CD4-positive, alpha-beta T cell (primary cell): ENCODE data around the gene ZNF423. TPM values are rescaled to one million over a fixed set of nuclear protein-coding genes. Genes with fewer than 3 reads are reported as not detected.

ENCODE experiments used
- ATAC-seq: fragments of 200-7000 bp; cut with Tn5 transposase; one replicate; pipeline ENCODE4 v1.10.0; 2022; ENCODE audit warnings: mild to moderate bottlenecking; ENCODE audit not compliant: poor library complexity
- CTCF ChIA-PET: fragments of 350-600 bp; sonication (Branson Sonifier 250); formaldehyde crosslinking; loops from one replicate; lab custom pipeline; 2021; ENCODE audit warnings: antibody characterized with exemption, inconsistent platforms; lab: Charles Lee
- POLR2A ChIA-PET: fragments of 350-600 bp; sonication (Branson Sonifier 250); formaldehyde crosslinking; loops from one replicate; lab custom pipeline; 2021; ENCODE audit warnings: antibody characterized with exemption, inconsistent platforms; lab: Charles Lee
- DNase-seq, 14 experiments: peaks; one replicate each; pipeline ENCODE4 v3.0.0-alpha.2; 2013 to 2020; ENCODE audit warnings: mixed read lengths in 2 of 14
- H3K27ac ChIP-seq, 2 donors: one replicate each; pipeline versions ENCODE4 v1.5.1 to v1.7.0; 2013; ENCODE audit warnings: low read length in 2 of 2, low read depth in 1 of 2, mild to moderate bottlenecking in 1 of 2
- H3K27me3 ChIP-seq, 2 experiments: 1 replicate in 1 of 2; 2 replicates in 1 of 2; pipeline versions ENCODE4 v1.6.1 to v1.7.0; 2013; ENCODE audit warnings: low read length in 2 of 2, control low read depth in 1 of 2, mild to moderate bottlenecking in 1 of 2, moderate library complexity in 1 of 2; ENCODE audit not compliant: insufficient read depth in 2 of 2, control insufficient read depth in 1 of 2
- H3K36me3 ChIP-seq: one replicate; pipeline ENCODE4 v1.6.1; 2013; ENCODE audit warnings: low read length, control low read depth; ENCODE audit not compliant: insufficient read depth
- H3K4me1 ChIP-seq: one replicate; pipeline ENCODE4 v1.6.1; 2013; ENCODE audit warnings: low read length, control low read depth; ENCODE audit not compliant: insufficient read depth
- H3K4me3 ChIP-seq: one replicate; pipeline ENCODE4 v1.5.1; 2013; ENCODE audit warnings: mild to moderate bottlenecking, low read length, moderate library complexity
- H3K9me3 ChIP-seq, 2 experiments: 1 replicate in 1 of 2; 2 replicates in 1 of 2; pipeline versions ENCODE4 v1.6.1 to v1.7.0; 2013; ENCODE audit warnings: low read length in 2 of 2, mild to moderate bottlenecking in 2 of 2, control low read depth in 1 of 2, moderate library complexity in 1 of 2; ENCODE audit not compliant: control insufficient read depth in 1 of 2, insufficient read depth in 1 of 2
- H3K27ac Mint-ChIP-seq: one replicate; pipeline ENCODE4 v1.8.0; 2020; ENCODE audit warnings: mixed read lengths
- H3K27me3 Mint-ChIP-seq: one replicate; pipeline ENCODE4 v1.8.0; 2021; ENCODE audit warnings: mixed read lengths
- H3K36me3 Mint-ChIP-seq: one replicate; pipeline ENCODE4 v1.8.0; 2021; ENCODE audit warnings: low read depth, mixed read lengths
- H3K4me1 Mint-ChIP-seq: one replicate; pipeline ENCODE4 v1.8.0; 2021; ENCODE audit warnings: low read depth, mixed read lengths
- H3K4me3 Mint-ChIP-seq: one replicate; pipeline ENCODE4 v1.8.0; 2020; ENCODE audit warnings: mild to moderate bottlenecking, mixed read lengths
- H3K9me3 Mint-ChIP-seq: one replicate; pipeline ENCODE4 v1.8.0; 2020; ENCODE audit warnings: mixed read lengths
- intact Hi-C, 2 experiments: fragments of 100-400 bp; cut with DNase I in 1 of 2; cut with micrococcal nuclease in 1 of 2; formaldehyde crosslinking; loops; one replicate each; pipeline versions ENCODE4 v1.15.1 to v1.9.0; 2023 to 2025; cut with DNase I, micrococcal nuclease
- total RNA-seq, 174 experiments: library from RNA in 2 of 174; stranded (reverse) in 2 of 174; gene quantifications; one replicate each; pipeline ENCODE4 v1.2.3 and lab custom pipeline; 2021 to 2026
- TF ChIP-seq, protein P1 (sequence below): fragments of 200-600 bp; IDR thresholded peaks from one replicate; pipeline ENCODE4 v1.8.0; 2022; ENCODE audit warnings: antibody characterized with exemption, mild to moderate bottlenecking

ZNF423 gene
- total RNA-seq, 2 experiments from 2014 or later = not detected

DNA sequence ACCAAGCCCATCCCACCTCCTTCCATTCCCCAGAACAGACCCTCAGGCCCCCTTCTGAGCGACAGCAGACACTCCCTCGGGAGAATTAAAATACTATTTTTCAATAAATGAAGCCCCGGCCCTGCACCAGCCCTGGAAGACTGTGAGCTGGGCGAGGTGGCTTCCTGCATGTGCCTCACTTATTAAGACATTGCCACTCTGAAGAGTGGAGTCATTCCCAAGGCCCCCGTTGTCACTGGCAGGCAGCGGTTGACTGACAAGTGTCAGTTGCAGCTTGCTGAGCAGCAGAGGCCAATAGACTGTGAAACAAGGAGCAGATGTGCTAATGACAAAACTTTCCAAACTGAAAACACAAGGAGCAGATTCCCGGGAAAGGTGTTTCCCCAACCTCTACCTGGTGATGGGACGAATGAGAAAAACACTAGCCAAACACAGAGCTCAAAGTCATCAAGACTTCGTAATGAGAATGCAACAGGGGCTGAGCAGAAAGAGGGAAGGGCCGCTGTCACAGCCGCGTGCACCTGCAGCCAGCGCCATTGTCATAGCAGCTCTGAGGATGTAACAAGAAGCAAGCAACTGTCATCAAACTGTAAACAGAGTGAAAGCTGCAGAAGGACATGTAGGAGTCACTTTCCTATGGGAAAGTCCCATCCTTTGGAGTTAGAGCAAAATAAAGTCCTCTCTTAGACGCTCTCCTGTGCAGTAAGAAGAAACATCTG is 250.2 kb downstream of the ZNF423 start:
- Mint-ChIP-seq H3K27me3 (peaks cover 23% of the 10 kb centered on the region), H3K27ac (no peak overlapping the region)

DNA sequence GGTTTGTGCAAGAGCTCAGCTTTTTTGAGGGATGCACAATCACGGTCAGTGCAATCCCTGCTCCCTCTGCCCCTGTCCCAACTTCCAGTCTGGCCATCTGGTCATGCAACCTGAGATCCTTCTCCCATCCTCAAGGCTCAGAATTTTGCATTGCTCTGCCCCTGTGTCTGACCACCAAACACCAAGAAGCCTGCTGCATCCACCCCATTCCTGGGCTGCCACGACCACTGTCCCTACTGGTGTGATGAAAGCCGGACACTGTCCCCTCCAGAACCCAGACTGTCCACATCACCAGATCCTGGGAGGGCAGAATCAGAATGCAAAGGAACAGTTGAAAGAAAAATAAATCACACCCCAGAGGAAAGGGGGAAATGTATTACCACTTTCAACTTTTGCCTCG is 251.3 kb downstream of the ZNF423 start:
- ATAC-seq = no peak
- H3K4me1 ChIP-seq = no peaks in the 10 kb centered on the region
- CTCF ChIA-PET = no interaction called here
- TF ChIP-seq, protein P1, sequence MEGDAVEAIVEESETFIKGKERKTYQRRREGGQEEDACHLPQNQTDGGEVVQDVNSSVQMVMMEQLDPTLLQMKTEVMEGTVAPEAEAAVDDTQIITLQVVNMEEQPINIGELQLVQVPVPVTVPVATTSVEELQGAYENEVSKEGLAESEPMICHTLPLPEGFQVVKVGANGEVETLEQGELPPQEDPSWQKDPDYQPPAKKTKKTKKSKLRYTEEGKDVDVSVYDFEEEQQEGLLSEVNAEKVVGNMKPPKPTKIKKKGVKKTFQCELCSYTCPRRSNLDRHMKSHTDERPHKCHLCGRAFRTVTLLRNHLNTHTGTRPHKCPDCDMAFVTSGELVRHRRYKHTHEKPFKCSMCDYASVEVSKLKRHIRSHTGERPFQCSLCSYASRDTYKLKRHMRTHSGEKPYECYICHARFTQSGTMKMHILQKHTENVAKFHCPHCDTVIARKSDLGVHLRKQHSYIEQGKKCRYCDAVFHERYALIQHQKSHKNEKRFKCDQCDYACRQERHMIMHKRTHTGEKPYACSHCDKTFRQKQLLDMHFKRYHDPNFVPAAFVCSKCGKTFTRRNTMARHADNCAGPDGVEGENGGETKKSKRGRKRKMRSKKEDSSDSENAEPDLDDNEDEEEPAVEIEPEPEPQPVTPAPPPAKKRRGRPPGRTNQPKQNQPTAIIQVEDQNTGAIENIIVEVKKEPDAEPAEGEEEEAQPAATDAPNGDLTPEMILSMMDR = no peak
- Mint-ChIP-seq H3K4me1 (no peaks in the 10 kb centered on the region), H3K36me3 (no peaks in the 10 kb centered on the region), H3K27ac (no peak overlapping the region), H3K4me3 (no peak overlapping the region), H3K9me3 (no peaks in the 10 kb centered on the region), H3K27me3 (peaks cover 21% of the 10 kb centered on the region)
- peaks cover 0 to 10% of the 10 kb centered on the region in 2 experiments for H3K27me3 ChIP-seq
- no peak overlapping the region for H3K27ac ChIP-seq
- no peaks in the 10 kb centered on the region for H3K36me3 ChIP-seq
- intact Hi-C loops = no loop called here
- no peaks in the 10 kb centered on the region for H3K9me3 ChIP-seq
- POLR2A ChIA-PET = no interaction called here
- DNase-seq = no peak
- H3K4me3 ChIP-seq = no peak overlapping the region

More for the DNA sequence above, 250.2 kb downstream of the ZNF423 start:
- H3K27ac ChIP-seq = no peak overlapping the region
- DNase-seq = no peak
- intact Hi-C loops = no loop called here
- H3K36me3 ChIP-seq = no peaks in the 10 kb centered on the region
- no peak overlapping the region for H3K4me3 Mint-ChIP-seq
- H3K9me3 Mint-ChIP-seq = no peaks in the 10 kb centered on the region
- ChIA-PET CTCF (no interaction called here), POLR2A (no interaction called here)
- no peak for ATAC-seq
- no peaks in the 10 kb centered on the region for H3K4me1 ChIP-seq
- no peak overlapping the region for H3K4me3 ChIP-seq
- H3K27me3 ChIP-seq = peaks cover 0 to 10% of the 10 kb centered on the region in 2 experiments
- TF ChIP-seq, protein P1 = no peak
- H3K4me1 Mint-ChIP-seq = no peaks in the 10 kb centered on the region
- H3K36me3 Mint-ChIP-seq = no peaks in the 10 kb centered on the region
- no peaks in the 10 kb centered on the region for H3K9me3 ChIP-seq

DNA sequence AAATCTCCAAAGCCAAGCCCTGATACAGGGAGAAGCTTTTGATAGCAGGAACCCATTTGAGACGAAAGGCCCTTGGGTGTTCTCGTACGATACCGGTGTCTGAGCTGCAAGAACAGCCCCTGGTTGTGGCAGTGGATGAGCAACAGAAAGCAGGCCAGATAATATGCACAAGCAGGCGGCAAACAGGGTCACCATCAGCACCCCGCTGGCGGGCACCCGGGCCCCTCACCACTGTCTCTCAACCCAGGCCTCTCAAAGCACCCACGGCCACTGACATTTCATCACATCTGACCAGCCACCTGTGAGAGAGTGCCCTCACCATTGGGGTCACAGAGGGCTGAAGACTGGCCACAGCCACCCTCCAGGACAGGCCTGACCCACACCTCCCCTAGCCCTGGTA is 252.0 kb downstream of the ZNF423 start:
- TF ChIP-seq, protein P1 = no peak
- Mint-ChIP-seq H3K4me3 (no peak overlapping the region), H3K36me3 (no peaks in the 10 kb centered on the region), H3K27me3 (peaks cover 14% of the 10 kb centered on the region), H3K4me1 (no peaks in the 10 kb centered on the region), H3K9me3 (no peaks in the 10 kb centered on the region), H3K27ac (no peak overlapping the region)
- CTCF ChIA-PET = no interaction called here
- H3K27ac ChIP-seq = no peak overlapping the region
- H3K36me3 ChIP-seq = no peaks in the 10 kb centered on the region
- peaks cover 0 to 8% of the 10 kb centered on the region in 2 experiments for H3K27me3 ChIP-seq
- POLR2A ChIA-PET = no interaction called here
- no peak overlapping the region for H3K4me3 ChIP-seq
- ATAC-seq = no peak
- intact Hi-C loops = no loop called here
- DNase-seq = no peak
- no peaks in the 10 kb centered on the region for H3K9me3 ChIP-seq
- H3K4me1 ChIP-seq = no peaks in the 10 kb centered on the region
